Measurements from ENCODE around the gene ADK.
"Not testable (repeated sequence)": the region's sequence is repeated elsewhere in the genome, so short reads cannot be mapped to it uniquely, and the experiment has no call there.

Gene ADK

DNA sequence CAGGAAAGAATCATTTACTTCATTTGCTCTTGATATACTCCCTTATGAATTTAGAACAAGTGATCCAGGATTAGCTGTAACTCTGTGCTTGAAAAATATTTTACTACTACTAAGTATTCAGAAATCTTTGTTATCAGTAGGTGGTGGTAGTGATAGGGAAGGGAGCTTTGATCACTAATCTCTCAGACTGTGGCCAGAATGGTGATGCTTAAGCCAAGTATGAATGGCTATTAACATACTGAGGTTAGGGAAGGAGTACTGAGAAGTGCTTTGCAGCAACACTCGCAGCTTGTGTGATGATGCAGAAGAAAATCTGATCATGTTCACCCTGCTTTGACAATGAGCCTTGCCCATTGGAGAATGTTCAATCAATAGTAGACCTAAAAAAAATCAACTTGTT lies 29.7 kb upstream of the ADK start:
- no peak for ATAC-seq (replicated peaks; ENCODE audit: extremely low read depth, poor library complexity, severe bottlenecking)
- no peaks in the 10 kb centered on the region for H3K27me3 Mint-ChIP-seq
- H3K4me1 Mint-ChIP-seq: peaks cover 7% of the 10 kb centered on the region
- DNase-seq (ENCODE audit: low spot score in 2 of 2): no peak
- H3K4me3 Mint-ChIP-seq: no peak overlapping the region
- no peaks in the 10 kb centered on the region for H3K9me3 Mint-ChIP-seq
- H3K27ac Mint-ChIP-seq (ENCODE audit: low read depth): peak overlapping the region; percentile 61
- peaks cover 63% of the 10 kb centered on the region for H3K36me3 Mint-ChIP-seq (ENCODE audit: insufficient read depth)

DNA sequence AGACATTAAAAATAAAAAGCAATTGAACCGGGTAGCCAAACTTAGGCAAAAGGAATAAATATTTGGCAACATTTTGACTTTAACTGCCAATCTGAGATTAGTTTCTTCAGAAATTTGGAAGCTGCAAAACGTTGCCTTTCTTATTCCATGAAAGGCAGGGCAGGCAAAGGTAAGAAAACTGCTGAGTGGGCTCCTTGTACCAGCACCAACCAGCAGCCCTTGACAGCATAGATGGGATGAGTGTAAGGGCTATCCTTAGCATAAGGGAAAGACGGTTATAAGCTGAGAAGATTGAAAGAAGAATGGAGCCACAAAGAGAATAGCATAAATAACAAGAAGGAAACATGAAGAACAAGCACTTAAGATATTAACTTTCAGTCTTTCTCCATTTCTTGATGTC lies 29.0 kb upstream of the ADK start:
- H3K27me3 Mint-ChIP-seq: no peaks in the 10 kb centered on the region
- H3K4me3 Mint-ChIP-seq: no peak overlapping the region
- H3K36me3 Mint-ChIP-seq (ENCODE audit: insufficient read depth): peaks cover 64% of the 10 kb centered on the region
- peak overlapping the region; percentile 61 for H3K27ac Mint-ChIP-seq (ENCODE audit: low read depth)
- H3K9me3 Mint-ChIP-seq: no peaks in the 10 kb centered on the region
- DNase-seq (ENCODE audit: low spot score in 2 of 2): no peak
- no peak for ATAC-seq (replicated peaks; ENCODE audit: extremely low read depth, poor library complexity, severe bottlenecking)
- peaks cover 7% of the 10 kb centered on the region for H3K4me1 Mint-ChIP-seq

DNA sequence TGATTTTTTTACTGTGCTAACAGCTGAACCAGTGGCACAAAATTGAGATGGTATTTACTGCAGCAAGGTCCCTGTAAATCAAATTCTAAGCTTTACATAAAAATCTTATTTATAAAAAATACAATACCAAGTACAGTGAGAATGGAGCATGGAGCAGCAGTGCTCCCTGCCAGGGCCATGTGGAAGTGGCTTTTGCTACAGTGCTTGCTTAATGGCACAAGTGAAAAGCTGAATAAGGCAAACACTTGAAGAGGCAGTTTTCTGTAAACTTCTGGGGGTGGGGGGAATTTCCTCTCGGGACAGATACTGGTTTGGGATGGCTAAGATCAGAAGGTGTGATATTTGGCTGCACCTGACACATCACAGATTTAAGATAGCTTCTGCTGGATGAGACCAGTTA lies 27.9 kb upstream of the ADK start:
- no peak overlapping the region for H3K27ac Mint-ChIP-seq (ENCODE audit: low read depth)
- no peaks in the 10 kb centered on the region for H3K9me3 Mint-ChIP-seq
- peaks cover 62% of the 10 kb centered on the region for H3K36me3 Mint-ChIP-seq (ENCODE audit: insufficient read depth)
- no peaks in the 10 kb centered on the region for H3K27me3 Mint-ChIP-seq
- no peak for ATAC-seq (replicated peaks; ENCODE audit: extremely low read depth, poor library complexity, severe bottlenecking)
- H3K4me3 Mint-ChIP-seq: no peak overlapping the region
- no peak for DNase-seq (ENCODE audit: low spot score in 2 of 2)
- peaks cover 7% of the 10 kb centered on the region for H3K4me1 Mint-ChIP-seq

DNA sequence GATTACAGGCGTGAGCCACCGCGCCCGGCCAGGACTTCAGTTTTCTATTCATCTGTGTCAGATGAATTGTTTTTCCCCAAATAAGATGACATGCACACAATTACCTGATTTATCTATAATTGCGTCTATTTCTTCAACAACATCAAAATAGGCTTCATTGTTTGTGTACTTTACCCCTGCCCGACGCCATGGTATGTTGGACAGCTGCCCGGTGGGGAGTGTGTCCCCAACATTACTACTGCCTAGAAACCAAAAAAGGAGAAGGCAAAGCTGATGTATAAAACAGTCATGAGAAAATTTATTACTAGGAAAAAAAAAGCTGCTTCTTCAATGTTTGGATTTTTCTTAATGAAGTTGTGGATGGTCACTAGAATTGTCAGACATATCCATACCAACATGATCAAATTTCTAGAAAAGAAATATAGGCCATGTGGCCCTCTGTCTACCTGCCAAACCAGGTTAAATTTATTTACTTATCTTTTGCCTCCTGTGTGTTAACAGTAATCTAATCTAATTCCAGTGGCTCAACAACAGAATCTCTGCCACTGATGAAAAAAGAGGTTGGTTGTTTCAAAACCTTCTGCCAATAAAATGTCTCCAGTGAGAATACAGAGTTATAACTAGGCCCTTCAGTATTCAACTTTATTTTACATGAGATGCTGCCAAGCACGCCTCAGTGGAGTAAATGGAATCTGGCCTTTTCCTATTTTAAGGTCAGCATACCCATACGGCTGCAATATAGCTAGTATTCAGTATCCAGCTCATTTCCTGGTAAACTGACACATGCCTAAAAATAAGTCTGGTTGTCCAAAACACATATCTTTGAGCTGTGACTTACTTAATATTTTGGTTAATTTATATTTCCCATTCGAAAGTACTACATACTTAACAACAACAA lies 16.8 kb upstream of the ADK start:
- Mint-ChIP-seq H3K36me3 (ENCODE audit: insufficient read depth) (peaks cover 62% of the 10 kb centered on the region), H3K9me3 (no peaks in the 10 kb centered on the region), H3K4me1 (no peaks in the 10 kb centered on the region), H3K4me3 (no peak overlapping the region), H3K27me3 (no peaks in the 10 kb centered on the region), H3K27ac (ENCODE audit: low read depth) (no peak overlapping the region)
- no peak for ATAC-seq (replicated peaks; ENCODE audit: extremely low read depth, poor library complexity, severe bottlenecking)
- DNase-seq (ENCODE audit: low spot score in 2 of 2): no peak

DNA sequence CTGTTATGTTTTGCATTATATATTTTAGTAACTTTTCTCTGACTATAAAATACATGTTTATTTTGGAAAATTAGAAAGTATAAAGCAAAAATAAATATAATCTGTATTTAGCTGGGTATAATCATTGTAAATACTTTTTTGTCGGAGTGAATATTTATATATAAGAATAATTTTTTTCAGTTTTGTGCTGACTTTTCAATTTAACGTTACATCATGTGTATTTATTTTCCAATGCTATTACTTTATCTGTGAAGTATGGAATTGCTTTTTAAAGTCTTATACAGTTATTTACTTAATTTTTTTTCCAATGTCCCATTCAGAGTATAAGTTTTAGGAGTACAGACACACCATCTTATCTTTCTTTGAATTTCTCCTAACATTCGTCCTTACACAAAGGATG lies 15.6 kb upstream of the ADK start:
- Mint-ChIP-seq H3K36me3 (ENCODE audit: insufficient read depth) (peaks cover 58% of the 10 kb centered on the region), H3K27me3 (no peaks in the 10 kb centered on the region), H3K9me3 (no peaks in the 10 kb centered on the region), H3K4me3 (no peak overlapping the region), H3K27ac (ENCODE audit: low read depth) (no peak overlapping the region), H3K4me1 (no peaks in the 10 kb centered on the region)
- DNase-seq (ENCODE audit: low spot score in 2 of 2): no peak
- ATAC-seq (replicated peaks; ENCODE audit: extremely low read depth, poor library complexity, severe bottlenecking): no peak

DNA sequence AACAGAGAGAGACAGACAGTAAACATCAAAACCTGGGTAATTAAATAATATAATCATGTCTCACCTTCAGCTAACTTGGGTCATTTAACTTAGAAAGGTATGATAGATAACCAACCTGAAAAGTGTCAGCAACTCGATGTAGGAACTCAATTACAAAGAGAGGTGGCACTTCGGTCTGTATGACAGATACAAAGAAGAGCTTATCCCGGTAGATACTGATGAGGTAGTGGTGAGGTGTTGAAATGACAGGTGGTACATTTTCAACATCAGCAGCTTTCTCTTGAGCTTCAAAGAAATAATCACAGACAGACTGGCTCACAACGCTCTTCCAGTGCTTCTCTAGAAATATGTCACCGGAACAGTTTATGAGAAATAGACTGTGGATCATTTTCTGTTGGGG lies 13.0 kb upstream of the ADK start:
- H3K4me3 Mint-ChIP-seq: no peak overlapping the region

DNA sequence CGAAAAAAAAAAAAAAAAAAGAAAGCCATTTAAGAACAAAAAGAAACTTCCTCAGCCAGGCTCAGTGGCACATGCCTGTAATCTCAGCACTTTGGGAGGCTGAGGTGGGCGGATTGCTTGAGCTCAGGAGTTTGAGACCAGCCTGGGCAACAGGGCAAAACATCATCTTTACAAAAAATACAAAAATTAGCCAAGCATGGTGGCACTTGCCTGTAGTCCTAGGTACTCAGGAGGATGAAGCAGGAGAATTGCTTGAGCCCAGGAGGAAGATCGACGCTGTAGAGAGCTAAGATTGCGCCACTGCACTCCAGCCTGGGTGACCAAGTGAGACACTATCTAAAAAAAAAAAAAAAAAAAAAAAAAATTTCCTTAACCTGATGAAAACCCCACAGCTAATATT lies 12.4 kb upstream of the ADK start:
- not testable (repeated sequence) for H3K27ac Mint-ChIP-seq (ENCODE audit: low read depth); H3K4me3 Mint-ChIP-seq; ATAC-seq (replicated peaks; ENCODE audit: extremely low read depth, poor library complexity, severe bottlenecking); H3K27me3 Mint-ChIP-seq; H3K9me3 Mint-ChIP-seq; DNase-seq (ENCODE audit: low spot score in 2 of 2); H3K4me1 Mint-ChIP-seq
- peaks cover 43% of the 10 kb centered on the region for H3K36me3 Mint-ChIP-seq (ENCODE audit: insufficient read depth)

More for the DNA sequence above, 13.0 kb upstream of the ADK start:
- H3K9me3 Mint-ChIP-seq: no peaks in the 10 kb centered on the region
- H3K27me3 Mint-ChIP-seq: no peaks in the 10 kb centered on the region
- no peak for DNase-seq (ENCODE audit: low spot score in 2 of 2)
- H3K27ac Mint-ChIP-seq (ENCODE audit: low read depth): no peak overlapping the region
- no peaks in the 10 kb centered on the region for H3K4me1 Mint-ChIP-seq
- peaks cover 48% of the 10 kb centered on the region for H3K36me3 Mint-ChIP-seq (ENCODE audit: insufficient read depth)
- no peak for ATAC-seq (replicated peaks; ENCODE audit: extremely low read depth, poor library complexity, severe bottlenecking)

DNA sequence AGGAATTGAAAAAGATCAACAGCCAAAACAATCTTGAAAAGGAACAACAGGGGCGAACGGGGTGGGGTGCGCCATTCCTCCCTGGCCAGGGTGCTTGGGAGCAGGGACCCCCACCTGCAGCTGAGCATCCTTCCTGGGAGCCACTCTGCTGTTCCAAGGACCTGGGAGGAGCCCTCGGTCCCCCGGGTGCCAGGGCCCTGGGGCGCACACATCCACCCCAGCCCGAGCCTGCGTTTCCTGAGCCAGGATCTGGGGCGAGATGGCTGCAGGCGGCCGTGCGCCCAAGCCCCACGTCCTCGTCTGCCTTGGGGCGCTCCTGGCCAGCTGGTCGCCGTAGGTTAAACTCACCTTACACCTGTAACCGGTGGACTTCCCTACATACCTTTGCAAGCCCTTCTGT lies 11.0 kb upstream of the ADK start:
- Mint-ChIP-seq H3K27ac (ENCODE audit: low read depth) (no peak overlapping the region), H3K9me3 (no peaks in the 10 kb centered on the region), H3K36me3 (ENCODE audit: insufficient read depth) (peaks cover 36% of the 10 kb centered on the region), H3K27me3 (no peaks in the 10 kb centered on the region), H3K4me1 (no peaks in the 10 kb centered on the region), H3K4me3 (no peak overlapping the region)
- ATAC-seq (replicated peaks; ENCODE audit: extremely low read depth, poor library complexity, severe bottlenecking) (no peak), DNase-seq (ENCODE audit: low spot score in 2 of 2) (no peak)

DNA sequence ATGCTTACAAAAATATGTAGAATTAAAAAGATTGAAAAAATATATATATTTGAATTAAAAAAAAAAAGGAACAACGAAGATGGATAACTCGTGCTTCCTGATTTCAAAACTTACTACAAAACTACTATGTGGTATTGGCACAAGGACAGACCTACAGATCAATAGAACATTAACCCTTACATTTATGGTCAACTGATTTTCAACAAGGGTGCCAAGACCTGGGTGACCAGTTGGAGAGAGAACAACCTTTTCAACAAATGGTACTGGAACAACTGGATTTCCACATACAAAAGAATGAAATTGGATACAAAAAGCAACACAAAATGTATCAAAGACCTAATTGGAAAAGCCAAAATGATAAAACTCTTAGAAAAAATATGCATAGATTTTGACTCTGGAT lies 10.5 kb upstream of the ADK start:
- peaks cover 34% of the 10 kb centered on the region for H3K36me3 Mint-ChIP-seq (ENCODE audit: insufficient read depth)
- no peaks in the 10 kb centered on the region for H3K27me3 Mint-ChIP-seq
- H3K4me1 Mint-ChIP-seq: peaks cover 2% of the 10 kb centered on the region
- no peak overlapping the region for H3K4me3 Mint-ChIP-seq
- ATAC-seq (replicated peaks; ENCODE audit: extremely low read depth, poor library complexity, severe bottlenecking) (no peak), DNase-seq (ENCODE audit: low spot score in 2 of 2) (no peak)
- H3K27ac Mint-ChIP-seq (ENCODE audit: low read depth): no peak overlapping the region
- H3K9me3 Mint-ChIP-seq: no peaks in the 10 kb centered on the region

DNA sequence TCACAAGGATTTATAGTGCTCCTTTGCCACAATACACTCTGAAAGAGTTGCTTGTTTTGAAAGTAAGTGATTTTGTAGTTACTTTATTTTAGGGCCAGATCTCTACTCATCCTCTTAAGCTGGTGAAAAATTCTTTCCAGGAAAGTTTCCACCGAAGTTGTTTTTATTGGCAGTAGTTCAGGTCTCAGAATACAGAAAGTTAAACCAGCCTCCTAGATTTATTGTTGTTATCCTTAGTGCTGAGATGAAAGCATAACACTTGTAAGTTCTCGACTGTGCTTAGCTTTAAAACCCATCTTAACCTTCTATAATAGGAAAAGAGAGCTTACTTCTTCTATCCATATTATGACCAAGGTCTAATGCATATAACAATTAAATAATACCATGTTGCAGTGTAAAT lies 5.9 kb upstream of the ADK start:
- Mint-ChIP-seq H3K36me3 (ENCODE audit: insufficient read depth) (peaks cover 16% of the 10 kb centered on the region), H3K4me3 (no peak overlapping the region), H3K27ac (ENCODE audit: low read depth) (no peak overlapping the region), H3K9me3 (no peaks in the 10 kb centered on the region), H3K27me3 (no peaks in the 10 kb centered on the region), H3K4me1 (peaks cover 23% of the 10 kb centered on the region)
- no peak for ATAC-seq (replicated peaks; ENCODE audit: extremely low read depth, poor library complexity, severe bottlenecking)
- no peak for DNase-seq (ENCODE audit: low spot score in 2 of 2)

DNA sequence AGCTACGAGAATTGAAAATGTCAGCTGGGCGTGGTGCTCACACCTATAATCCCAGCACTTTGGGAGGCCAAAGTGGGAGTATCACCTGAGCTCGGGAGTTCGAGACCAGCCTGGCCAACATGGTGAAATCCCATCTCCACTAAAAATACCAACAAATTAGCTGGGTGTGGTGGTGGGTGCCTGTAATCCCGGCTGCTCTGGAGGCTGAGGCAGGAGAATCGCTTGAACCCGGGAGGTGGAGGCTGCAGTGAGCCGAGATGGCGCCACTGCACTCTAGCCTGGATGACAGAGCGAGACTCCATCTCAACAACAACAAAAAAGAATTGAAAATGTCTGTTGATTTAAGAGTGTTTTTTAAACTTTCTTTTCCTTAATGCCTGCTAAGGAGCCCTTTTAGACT lies 4.0 kb upstream of the ADK start:
- H3K4me3 Mint-ChIP-seq; H3K27ac Mint-ChIP-seq (ENCODE audit: low read depth); DNase-seq (ENCODE audit: low spot score in 2 of 2); ATAC-seq (replicated peaks; ENCODE audit: extremely low read depth, poor library complexity, severe bottlenecking); H3K27me3 Mint-ChIP-seq; H3K9me3 Mint-ChIP-seq: not testable (repeated sequence)
- Mint-ChIP-seq H3K4me1 (peaks cover 23% of the 10 kb centered on the region), H3K36me3 (ENCODE audit: insufficient read depth) (peaks cover 16% of the 10 kb centered on the region)

DNA sequence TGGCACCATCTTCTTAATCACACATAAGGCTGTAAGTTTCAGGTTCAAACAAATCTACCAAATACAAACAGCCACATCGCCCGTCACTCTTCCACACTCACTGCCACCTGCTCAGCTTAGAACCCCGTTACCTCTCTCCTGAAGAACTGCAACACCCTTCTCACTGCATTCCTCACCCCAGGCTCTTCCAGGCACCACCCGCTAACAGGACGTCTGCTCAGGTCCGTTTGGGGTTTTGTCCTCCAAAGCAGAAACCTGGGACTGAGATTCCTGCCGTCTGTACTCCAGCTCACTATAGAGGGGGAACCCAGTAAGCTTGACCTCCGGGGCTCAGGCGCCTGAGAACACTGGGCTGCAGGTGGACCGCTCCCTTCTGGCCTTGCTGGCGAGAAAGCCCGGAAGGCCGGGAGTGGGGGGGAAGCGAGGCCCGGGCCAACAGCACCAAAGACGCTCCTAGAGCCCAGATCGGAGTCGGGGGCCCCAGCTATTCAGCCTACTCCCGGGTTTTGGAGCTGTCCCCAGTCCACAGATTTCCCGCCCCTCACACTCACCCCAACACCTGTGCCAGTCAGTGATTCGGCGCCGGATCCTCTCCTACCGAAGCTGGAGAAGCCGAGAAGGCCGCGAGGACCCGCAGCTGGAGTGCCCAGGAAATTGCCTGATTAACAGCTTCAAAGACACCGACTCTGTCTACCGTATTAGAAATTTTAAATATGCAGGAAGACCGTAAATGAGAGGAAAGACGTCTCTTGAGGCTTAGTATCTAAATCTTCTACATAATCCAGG lies 624 bp upstream of the ADK start, which contains the start of gene AP3M1:
Gene AP3M1, minus strand, starts transcription at position 625 of the 786 bp plus-strand sequence. CDS start 12,449 bp downstream, outside the sequence.
- ATAC-seq (replicated peaks; ENCODE audit: extremely low read depth, poor library complexity, severe bottlenecking): peak; percentile 62
- DNase-seq (ENCODE audit: low spot score in 2 of 2): peak in 1 of 2 donors; percentile 66
- Mint-ChIP-seq H3K27me3 (no peaks in the 10 kb centered on the region), H3K4me1 (peaks cover 39% of the 10 kb centered on the region), H3K27ac (ENCODE audit: low read depth) (no peak within 1 kb of the TSS), H3K36me3 (ENCODE audit: insufficient read depth) (peaks cover 12% of the 10 kb centered on the region), H3K9me3 (no peaks in the 10 kb centered on the region), H3K4me3 (no peak within 1 kb of the TSS)
